GM21786 (cell line): ENCODE results near the gene SS18L1.

Source experiments
- ATAC-seq: cut with Tn5 transposase; IDR thresholded peaks from one replicate; pipeline ENCODE4 v1.9.1; 2021; ENCODE audit not compliant: unreplicated experiment

The SS18L1 gene

DNA sequence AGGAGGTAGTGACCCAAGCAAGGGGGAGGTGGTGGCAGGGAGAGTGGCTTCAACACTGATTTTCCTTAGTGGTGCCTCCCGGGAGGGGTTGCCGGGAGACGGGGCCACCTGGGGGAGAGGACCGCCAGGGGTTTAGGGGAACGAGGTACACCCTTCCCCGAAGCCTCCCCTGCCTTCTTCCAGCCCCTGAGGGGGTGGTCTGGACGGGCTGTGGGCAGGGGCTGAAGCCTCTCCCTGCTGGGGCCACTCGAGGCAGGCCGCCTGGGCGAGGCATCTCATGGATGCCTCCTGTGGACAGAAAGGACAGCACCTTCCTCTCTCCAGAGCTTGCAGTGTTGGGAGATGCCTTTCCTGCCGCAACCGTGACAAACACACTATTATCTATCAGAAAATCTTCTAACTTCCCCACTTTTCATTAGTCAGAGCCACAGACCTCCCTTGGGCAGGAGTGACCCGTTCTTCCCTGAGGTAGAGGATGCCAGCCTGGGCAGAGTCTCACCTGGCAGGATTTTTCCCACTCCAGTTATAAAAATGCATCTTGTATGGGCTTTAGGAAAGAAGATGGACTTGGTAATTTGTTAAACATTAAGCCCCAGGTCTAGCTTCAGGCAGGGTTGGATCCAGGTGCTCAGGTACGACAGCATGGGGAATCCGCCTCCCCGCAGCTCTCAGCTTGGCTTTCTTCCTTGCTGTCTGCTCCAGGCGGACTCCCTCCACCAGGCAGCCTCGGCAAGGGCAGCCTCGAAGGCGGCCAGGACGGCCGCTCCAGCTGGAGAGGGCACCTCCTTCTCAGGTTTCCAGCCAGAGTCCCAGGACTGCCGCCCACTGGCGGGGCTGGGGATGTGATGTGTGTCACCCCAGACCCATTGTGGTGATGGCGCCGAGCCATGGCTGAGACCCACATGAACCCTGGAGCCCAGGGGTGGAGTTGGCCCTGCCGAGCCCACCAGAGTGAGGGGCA is 65.5 kb downstream of the SS18L1 start:
- no peak for ATAC-seq

DNA sequence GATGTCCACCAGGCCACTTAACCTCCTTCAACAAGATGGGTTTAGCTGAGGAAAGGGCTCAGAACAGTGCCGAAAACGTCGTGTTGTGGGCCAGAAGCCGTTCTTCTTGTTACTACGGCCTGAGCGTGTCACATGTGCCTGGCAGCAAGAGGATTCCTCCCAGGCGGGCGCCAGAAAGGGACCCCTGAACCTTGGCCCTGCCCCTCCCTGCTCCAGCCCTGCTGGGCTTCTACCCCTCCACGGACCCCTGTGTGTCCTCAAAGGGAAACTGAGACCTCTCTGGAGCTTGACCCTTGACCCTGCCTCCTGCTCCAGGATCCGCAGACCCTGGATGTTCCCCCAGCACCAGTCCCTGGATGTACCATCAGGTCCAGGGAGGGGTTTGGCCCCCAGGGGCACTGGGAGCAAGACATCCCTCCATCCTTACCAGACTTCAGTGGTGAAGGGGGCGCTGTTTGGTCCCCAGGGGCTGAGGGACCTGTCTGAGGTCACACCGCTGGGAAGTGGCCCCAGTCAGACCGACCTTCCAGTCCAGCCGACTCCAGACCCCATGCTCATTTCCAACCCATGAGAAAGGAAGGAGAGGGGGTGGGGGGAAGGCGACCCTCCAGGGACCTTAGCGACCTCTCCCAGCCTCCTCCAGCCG is 66.4 kb downstream of the SS18L1 start:
- no peak for ATAC-seq

DNA sequence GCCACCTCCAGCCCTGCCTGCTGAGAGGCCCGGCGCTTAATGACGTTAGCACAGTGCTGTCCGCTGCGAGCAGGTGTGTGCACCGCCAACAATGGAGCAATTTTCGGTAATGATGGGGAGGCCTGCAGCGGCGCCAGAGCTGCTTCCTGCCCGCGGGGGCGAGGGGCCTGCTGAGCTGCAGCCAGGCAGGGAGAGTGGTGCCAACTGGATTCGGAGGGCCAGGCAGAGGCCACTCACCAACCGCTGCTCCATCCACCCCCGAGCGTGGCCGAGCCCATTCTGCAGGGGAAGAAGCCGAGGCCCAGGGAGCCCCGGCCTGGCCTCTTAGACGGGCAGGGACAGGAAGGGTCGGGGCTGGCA is 66.9 kb downstream of the SS18L1 start:
- ATAC-seq = no peak

DNA sequence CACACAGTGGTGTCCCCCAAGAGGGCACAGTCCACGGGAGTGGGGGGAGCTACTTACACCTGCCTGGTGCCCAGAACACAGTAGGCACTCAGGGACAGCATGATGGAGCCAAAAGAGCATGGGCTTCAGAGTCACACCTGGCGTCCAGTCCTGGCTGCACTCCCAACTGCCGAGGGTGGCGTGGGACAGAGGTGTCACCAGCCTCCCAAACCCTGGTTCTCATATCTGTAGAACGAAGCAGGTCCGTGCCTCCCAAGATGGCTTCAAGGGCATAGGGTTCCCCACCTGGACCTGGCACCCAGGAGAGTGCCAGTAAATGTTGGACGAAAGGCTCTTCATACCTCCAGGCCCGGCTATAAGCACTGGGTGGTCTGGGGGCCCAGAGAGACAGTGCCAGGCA is 67.6 kb downstream of the SS18L1 start:
- ATAC-seq = no peak

DNA sequence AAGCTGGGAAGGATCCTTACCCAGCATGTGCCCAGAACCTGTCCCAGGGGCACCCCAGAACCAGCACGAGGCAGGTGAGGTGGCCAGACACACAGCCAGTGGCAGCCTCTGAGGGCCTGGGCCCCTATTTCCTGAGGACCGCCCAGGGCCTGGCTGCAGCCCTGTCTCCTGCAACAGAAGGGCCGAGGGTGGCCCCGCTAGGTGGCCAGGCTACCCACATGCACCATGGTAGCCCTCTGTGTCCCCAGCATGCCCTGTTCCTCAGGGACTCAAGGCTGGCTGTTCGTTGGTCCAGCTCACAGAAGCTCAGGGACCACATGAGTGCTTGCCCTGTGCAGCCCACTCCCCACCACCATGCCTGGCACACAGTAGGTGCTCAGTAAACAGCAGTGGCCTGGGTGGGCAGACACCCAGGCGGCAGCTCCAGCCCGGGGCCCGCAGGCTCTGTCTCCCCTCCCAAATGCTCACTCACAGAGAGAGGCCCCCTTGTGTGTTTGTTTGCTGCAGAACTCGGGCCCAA is 68.3 kb downstream of the SS18L1 start:
- ATAC-seq = no peak

DNA sequence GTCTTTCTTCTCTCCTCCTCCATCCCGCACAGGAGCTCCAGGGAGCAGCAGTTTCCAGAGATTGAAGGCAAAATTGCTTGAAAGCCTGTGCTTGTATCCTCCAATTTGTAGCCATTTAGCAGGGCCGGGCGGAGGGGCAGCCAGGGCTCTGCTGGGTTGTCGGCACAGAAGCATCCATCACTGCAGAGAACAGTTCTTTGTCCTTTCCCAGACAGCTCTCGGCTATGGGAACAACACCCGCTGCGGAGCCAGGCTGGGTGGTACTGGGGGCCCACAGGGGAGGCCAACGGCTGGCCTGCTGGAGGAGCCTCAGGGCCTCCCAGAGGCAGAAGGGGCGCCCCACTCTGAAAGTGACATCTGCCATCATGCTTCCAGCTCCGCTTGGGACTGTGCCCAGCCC is 68.7 kb downstream of the SS18L1 start:
- no peak for ATAC-seq

DNA sequence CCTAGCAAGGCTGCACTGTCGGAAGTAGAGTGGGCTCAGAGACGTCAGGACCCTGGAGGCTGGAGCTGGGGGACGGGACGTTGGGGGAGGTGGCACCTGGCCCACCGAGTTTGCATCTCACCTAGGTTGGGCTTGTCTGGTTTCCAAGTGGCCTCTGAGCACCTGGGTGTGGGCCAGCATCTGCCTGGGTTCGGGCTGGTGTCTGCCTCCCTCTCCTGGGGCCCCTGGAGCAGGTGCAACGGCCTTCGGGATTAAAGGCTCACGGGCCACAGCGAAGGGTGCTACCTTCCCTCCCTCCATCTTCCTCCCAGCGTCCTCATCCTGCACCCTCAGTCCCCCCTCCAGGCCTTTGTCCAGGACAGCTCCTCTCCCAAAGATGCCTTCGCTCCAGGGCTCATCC is 70.5 kb downstream of the SS18L1 start:
- no peak for ATAC-seq

DNA sequence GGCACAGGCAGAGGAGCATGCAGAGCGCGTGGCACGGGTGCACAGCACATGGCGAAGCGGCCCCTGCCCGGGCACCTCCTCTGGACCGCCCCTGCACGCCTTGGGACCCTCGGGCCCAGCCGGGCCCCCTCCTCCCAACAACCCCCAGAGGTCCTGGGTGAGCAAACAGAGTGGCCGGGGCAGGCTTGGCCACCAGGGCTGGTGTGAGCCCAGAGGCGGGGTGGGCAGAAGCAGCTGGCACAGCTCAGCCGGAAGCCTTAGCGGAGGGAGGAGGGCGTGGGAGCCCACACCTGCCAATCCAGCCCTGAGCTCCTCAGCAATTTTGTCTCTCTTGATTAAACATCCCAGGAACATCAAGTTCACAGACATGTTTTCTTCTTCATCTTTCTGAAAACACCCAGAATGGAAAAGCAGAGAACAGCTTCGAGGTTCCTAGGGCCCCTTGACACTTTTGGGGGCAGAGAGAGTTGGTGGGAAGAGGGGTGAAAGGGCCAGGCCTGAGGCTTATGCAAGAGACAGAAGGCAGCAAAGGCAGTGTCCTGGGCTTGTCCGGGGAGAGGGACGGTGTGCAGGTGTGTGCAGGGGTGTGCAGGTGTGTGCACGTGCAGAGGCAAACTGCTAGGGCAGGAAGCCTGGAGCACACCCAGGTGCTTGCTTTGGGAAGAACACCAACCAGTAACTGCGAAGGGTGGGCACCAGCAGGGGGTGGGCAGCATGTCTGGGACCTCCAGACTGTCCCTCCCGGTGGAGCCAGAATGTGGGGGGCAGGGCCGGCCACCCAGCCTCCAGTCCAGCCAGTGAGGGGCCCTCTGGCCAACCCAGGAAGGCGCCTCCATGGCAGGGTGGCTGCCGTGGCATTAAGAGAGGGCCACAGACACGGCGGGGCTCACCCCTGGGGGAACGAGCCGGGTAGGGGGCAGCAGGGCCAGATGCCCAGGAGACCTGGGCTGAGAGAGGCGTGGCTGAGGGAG is 71.7 kb downstream of the SS18L1 start:
- ATAC-seq = no peak

DNA sequence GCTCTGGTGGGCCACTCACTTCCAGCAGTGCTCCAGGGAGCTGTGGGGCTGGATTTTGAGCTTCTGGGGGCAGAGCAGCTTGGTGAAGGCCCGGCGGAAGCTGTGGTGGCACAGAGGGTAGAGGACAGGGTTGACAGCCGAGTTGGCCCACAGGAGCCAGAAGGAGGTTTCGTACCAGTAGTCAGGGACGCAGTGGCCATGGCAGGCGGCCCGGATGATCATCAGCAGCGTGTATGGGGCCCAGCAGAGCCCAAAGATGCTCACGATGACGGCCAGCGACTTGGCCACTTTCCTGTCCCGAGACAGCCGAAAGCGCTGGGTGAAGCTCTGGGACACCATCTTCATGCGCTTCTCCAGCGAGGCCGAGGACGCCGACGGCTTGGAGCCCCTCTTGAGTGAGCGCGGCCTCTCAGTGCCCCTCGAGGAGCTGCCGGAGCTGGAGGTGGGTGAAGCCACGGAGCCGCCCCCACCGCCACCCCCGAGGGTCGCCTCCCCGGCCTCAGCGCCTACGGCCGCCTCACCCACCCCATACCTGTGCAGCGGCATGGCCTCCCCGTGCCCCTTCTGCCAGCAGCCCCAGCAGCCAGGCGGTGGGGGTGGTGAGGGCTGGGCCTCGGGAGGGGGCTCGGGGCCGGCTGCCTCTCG is 72.5 kb downstream of the SS18L1 start:
- ATAC-seq = no peak

DNA sequence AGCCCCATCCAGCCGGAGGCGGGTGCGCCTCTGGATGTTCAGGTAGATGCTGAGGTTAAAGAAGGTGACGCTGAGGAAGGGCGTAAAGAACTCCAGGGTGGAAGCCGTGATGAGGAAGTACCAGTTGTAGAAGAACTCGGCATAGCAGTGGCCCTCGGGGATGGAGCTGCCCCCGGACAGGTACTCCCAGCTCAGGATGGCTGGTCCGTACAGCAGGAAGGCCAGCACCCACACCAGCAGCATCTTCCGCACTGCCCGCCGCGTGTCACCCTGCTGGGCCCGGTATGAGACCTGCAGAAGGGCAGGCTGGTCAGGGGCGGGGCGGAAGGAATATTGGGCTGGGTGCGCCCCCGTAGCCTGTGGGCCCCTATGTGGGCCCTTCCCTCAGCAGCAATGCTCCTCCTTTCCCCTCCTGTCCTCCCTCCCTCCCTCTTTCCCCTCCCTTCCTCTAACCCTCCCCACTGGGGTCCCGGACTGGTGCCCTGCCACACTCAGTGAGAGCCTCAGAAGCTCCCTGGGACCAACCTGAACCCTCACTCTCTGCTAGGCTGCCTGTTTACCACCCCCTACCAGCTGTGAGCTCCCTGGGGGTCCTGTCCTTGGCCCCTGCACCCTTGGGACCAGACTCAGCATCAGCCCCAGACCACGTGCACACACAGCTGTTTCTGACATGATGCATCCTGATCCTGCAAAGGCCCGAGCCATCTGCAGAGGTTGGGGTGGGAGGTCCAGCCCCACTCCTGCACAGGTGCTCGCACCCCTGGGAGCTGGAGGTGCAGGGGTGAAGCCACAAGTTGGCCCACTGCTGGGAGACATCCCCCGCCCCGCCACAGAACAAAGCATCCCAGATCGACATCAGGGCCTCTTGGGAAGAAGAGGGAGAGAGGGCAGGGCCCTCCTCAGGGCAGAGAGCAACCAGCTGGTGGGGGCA is 73.3 kb downstream of the SS18L1 start:
- no peak for ATAC-seq

DNA sequence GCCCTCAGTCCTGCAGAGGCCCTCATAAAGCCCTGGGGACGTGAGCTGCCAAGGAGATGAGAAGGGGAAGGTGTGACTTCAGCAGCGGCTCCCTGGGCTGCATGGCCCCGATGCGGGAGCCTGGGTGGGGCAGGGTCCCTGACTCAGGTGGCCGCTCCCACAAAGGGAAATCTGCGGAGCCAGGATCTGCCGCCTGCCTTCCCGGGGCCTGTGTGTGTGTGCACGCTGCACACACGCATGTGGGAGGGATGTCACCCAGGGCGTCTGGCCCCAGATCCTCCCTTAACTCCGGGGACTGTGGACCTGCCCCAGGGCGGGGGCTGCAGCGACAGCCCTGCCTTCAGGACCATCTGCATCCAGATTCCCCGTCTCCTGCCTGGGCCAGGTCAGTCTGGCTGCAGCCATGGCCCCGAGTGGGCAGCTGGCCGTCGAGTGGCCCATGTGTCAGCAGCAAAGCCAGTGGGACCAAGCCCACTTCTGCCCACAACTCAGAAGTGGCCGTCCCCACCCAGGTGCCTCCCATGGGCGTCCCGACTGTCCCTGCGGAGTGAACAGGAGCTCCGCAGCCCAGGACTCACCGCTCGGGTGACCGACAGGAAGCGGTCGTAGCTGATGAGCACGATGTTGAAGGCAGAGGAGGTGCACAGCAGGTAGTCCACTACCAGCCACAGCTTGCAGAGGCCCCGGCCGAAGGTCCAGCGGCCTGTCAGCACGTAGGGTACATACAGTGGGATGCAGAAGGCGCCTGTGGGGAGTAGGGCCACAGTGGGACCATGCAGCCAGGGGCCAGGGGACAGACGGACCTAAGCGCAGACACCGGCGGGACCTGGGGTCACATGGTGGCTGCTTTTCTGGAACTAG is 74.6 kb downstream of the SS18L1 start:
- no peak for ATAC-seq

DNA sequence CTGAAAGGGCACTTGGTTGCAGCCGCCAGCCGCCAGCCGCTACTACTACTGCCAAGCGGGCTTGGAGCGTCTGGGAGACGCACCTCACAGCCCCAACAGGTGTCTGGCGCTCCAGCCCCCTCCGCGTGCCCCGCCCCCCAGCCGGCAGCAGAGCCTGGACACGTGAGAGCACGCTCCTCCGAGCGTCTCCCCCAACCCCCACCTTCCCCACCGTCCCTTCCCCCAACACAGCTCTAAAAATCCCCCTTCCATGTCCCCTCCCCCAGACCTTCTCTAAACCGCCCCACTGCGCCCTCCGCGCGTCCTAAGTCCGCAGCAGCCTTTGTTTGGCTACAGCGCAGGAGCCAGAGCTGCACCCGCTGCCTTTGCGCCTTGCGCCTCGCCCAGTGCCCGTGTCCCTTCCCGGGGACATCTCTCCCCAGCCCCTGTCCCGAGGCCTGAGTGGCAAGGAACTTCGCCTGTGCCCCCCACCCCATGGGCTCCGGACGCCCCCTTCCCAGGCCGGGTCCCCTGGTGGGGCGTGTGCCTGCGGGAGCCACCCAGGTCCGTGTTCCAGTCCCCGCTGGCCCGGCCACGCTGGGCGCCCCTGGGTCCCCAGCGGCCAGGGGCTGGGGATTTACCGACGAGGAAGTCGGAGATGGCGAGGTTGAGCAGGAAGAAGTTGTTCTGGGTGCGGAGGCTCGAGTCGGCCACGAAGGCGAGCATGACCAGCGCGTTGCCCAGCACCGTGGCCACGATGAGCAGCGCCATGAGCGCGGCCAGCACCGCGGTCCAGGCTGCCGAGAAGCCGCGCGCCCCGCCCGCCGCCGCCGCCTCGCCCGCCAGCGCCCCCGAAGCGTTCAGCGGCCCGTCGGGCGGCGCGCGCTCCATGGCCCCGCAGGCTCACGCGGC is 75.8 kb downstream of the SS18L1 start:
- no peak for ATAC-seq

DNA sequence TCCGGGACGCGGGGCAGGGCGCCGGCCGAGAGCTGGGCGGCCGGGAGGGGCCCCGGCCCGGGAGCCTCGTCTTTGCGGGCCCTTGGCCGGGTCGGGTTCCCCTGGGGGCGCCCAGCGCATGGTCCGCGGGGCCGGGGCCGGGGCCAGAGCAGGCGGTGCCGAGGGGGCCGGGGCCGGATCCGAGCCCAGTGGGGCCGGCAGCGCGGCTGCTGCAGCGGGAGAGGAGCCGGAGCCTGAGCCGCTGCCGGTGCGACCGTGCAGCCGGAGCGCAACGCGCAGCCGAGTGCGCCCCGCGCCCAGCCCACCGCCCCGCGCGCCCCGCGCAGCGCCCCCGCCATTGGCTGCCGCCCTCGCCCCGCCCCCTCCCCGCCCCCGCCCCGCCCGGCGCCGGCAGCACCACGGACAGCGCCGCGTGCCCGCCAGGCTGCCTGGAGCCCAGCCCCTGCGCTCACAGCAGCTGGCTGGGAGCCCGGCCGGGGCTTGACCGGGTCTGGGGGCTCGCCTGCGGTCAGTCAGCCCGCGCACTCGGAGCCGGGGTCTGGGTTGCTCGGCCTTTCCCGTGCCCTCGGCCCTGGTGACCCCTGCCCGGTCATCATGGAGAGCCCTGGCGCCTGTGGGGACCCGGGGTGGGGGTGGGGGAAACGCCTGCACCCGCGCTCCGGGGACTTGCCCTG is 76.6 kb downstream of the SS18L1 start, which contains the start of gene HRH3:
TSS of gene HRH3 (minus strand) at position 287 of the 674 bp plus-strand sequence. CDS start 308 bp downstream, outside the sequence.
- ATAC-seq = no peak

DNA sequence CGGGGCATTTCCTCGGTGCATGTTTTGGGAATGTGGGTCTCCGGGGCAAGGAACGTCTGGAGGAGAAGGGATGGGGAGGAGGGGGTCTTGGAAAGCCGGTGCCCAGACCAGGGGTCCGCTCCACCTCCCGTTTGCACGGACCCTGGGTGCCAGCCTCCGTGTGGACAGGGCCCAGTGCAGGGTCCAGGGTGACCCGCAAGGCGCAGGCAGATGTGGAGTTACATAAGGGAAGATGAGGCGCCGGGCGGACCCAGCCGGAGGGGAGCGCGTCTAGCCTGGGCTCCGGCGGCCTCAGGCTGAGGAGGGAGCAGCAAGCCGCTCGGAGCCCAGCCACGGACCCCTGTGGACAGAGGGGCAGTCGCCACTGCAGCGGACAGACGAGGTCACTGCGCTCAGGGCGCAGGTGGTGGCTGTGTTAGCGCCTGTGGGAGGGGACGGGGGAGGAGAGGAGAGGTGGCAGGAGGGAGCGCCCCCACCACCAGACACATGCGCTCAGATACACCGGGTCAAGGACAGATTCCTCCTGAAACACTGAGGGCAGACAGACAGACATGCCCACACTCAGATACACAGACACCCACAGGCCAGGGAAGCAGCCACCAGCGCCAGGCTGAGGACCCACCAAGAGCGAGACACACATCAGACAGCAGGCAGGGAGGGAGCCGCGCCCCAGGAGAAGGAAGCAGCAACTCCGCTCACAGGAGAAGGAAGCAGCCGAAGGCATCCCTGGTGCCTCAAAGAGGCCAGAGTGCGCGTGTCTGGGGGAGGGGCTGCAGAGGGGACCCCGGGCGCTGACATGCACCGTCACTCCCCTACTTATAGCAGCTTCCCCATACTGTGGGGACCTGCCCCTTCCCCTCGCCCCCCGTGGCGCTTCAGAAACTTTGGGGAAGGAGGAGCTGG is 77.3 kb downstream of the SS18L1 start:
- no peak for ATAC-seq

DNA sequence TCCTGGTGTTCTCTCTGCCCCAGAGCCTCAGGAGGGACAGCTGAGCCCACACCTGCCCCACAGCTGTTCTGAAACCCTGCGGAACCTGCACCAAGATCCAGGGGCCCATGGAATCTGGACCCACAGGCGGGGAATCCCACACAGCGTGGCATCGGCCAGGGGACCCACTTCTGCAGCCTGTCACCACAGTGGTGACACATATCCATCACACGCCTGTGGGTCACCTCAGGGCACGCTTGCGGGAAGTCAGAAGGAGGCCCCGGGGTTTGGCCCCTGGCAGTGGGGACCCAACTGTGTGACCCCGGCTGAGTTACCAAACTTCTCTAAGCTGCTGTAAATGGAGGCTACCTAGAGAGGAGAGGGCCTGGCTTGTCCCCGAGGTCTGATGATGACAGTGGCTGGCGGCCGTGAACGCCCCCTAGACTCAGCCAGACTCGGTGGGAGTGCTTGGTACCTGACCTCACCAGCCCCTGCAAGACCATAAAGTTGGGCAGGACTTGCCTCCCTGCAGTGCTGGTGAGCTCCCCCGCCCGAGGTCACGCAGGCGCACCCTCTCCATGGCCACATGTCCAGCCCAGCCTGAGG is 78.8 kb downstream of the SS18L1 start:
- ATAC-seq = no peak
